ENCODE data around the gene CAP2. TPM values are rescaled to one million over a fixed set of nuclear protein-coding genes. Genes with fewer than 3 reads are reported as not detected.
"Not testable (repeated sequence)": the region's sequence is repeated elsewhere in the genome, so short reads cannot be mapped to it uniquely, and the experiment has no call there.

CAP2 gene
- total RNA-seq, 2 experiments from 2014 or later, result not detected

DNA sequence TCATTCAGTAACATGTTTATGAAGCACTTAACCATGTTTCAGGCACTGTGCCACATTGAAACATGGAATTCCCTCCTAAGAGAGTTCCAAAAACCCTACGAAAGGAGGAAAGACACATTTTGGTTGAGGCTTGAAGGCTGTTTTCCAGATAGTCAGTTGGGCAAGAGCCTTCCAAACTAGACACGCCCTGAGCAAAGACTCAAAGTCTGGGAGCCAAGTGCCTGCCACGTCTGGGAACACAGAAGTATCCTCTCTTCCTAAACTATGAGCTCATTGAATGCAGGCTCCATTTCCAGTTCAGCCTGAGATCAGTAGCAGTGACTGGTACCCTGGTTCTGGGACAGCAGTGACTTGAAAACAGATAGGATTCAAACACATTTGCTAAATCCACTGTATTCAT, 132.2 kb downstream of the CAP2 start:
- ATAC-seq (no peak), DNase-seq (no peak)
- H3K9me3 Mint-ChIP-seq, result no peaks in the 10 kb centered on the region
- H3K27me3 Mint-ChIP-seq, result peaks cover 6% of the 10 kb centered on the region
- POLR2A ChIA-PET, result no interaction called here
- intact Hi-C loops (cut with micrococcal nuclease), result no loop called here
- H3K4me1 Mint-ChIP-seq (ENCODE audit: low read depth), result no peaks in the 10 kb centered on the region
- CTCF ChIA-PET, result interaction anchor here (1.6 kb wide), 1 partner anchor 21 kb away, joined by 5 read pairs; no protein-coding TSS in a partner anchor
- TF ChIP-seq, protein P1, sequence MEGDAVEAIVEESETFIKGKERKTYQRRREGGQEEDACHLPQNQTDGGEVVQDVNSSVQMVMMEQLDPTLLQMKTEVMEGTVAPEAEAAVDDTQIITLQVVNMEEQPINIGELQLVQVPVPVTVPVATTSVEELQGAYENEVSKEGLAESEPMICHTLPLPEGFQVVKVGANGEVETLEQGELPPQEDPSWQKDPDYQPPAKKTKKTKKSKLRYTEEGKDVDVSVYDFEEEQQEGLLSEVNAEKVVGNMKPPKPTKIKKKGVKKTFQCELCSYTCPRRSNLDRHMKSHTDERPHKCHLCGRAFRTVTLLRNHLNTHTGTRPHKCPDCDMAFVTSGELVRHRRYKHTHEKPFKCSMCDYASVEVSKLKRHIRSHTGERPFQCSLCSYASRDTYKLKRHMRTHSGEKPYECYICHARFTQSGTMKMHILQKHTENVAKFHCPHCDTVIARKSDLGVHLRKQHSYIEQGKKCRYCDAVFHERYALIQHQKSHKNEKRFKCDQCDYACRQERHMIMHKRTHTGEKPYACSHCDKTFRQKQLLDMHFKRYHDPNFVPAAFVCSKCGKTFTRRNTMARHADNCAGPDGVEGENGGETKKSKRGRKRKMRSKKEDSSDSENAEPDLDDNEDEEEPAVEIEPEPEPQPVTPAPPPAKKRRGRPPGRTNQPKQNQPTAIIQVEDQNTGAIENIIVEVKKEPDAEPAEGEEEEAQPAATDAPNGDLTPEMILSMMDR (IDR thresholded peaks at IDR 0.05), result no peak
- H3K4me3 Mint-ChIP-seq, result no peak overlapping the region
- H3K36me3 Mint-ChIP-seq (ENCODE audit: low read depth), result no peaks in the 10 kb centered on the region
- no peak overlapping the region for H3K27ac Mint-ChIP-seq

DNA sequence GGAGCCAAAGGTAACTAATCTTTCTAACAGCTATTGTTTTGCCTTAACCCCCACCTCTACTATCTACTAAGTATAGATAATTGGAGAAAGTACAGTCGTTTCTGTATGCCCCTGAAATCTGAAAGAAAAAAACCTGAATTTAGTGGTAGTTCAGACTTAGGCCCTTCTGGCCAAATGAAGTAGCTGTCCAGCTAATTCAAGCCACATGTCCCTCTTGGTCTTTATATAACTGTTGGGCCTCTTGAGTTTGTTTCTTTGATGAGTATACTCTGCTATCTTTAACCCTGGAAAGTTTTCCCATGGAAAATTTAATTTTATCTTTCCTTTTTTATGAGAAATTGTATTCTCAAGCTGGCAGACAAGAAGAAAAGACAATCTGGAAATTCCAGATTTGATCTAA, 133.7 kb downstream of the CAP2 start:
- POLR2A ChIA-PET, result no interaction called here
- Mint-ChIP-seq H3K27ac (no peak overlapping the region), H3K27me3 (peaks cover 9% of the 10 kb centered on the region), H3K4me3 (no peak overlapping the region), H3K4me1 (ENCODE audit: low read depth) (no peaks in the 10 kb centered on the region), H3K9me3 (no peaks in the 10 kb centered on the region), H3K36me3 (ENCODE audit: low read depth) (no peaks in the 10 kb centered on the region)
- ATAC-seq (no peak), DNase-seq (no peak)
- TF ChIP-seq, protein P1 (IDR thresholded peaks at IDR 0.05), result no peak
- CTCF ChIA-PET, result no interaction called here
- intact Hi-C loops (cut with micrococcal nuclease), result no loop called here

DNA sequence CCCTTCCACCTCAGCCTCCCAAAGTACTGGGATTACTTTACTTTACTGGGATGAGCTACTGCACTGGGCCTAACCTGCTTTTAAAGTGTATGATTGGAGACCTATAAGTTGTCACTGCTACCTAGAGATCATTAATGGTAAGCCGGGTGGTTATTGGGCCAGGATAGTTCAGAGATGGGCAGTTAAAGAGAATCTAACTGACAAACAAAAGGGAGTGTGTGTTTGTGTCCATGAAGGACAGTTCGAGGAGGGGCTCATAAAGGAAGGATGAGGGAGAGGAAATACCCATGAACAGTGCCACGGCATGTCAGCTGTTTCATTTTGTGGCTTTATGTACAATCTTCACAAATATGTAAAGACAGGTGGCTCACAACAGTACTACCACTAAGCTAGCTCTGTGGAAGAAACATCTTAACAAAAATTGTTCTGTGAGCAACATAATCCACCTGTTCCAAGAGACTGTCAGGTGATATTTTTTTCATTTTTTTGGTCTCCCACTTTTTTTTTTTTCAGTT, 137.0 kb downstream of the CAP2 start:
- Mint-ChIP-seq H3K4me1 (ENCODE audit: low read depth) (no peaks in the 10 kb centered on the region), H3K27ac (no peak overlapping the region), H3K4me3 (no peak overlapping the region), H3K9me3 (no peaks in the 10 kb centered on the region), H3K36me3 (ENCODE audit: low read depth) (no peaks in the 10 kb centered on the region), H3K27me3 (peaks cover 9% of the 10 kb centered on the region)
- intact Hi-C loops (cut with micrococcal nuclease), result no loop called here
- ATAC-seq, result no peak
- TF ChIP-seq, protein P1 (IDR thresholded peaks at IDR 0.05), result no peak
- DNase-seq, result no peak
- ChIA-PET POLR2A (no interaction called here), CTCF (interaction anchor here (2.2 kb wide), 1 partner anchor 54 kb away, joined by 5 read pairs; no protein-coding TSS in a partner anchor)

DNA sequence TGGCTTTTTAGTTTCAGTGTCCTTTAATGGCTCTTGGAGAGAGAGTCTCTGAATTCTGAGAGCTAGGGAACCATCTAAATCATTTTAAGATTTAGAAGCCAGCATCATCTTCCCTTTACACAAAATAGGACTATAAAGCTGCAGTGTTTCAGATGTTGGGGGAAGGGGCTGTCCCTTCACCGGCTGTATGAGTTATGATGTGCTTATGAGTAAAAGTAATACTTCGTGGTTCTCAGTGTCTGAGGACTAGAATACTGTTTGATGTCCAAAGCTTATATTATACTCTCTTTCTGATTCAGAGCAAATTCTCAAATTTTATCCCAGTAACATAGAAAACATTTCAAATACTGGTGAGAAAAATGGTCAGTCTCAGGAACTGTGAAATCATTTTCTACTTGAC, 143.2 kb downstream of the CAP2 start:
- no peak overlapping the region for H3K27ac Mint-ChIP-seq
- H3K4me3 Mint-ChIP-seq, result no peak overlapping the region
- CTCF ChIA-PET, result interaction anchor here (1.3 kb wide), 1 partner anchor 31 kb away, joined by 3 read pairs; no protein-coding TSS in a partner anchor
- ATAC-seq (peak; percentile 100), DNase-seq (peak; percentile 61)
- H3K36me3 Mint-ChIP-seq (ENCODE audit: low read depth), result no peaks in the 10 kb centered on the region
- TF ChIP-seq, protein P1 (IDR thresholded peaks at IDR 0.05), result no peak
- POLR2A ChIA-PET, result no interaction called here
- H3K9me3 Mint-ChIP-seq, result no peaks in the 10 kb centered on the region
- intact Hi-C loops (cut with micrococcal nuclease), result no loop called here
- H3K4me1 Mint-ChIP-seq (ENCODE audit: low read depth), result peaks cover 4% of the 10 kb centered on the region
- H3K27me3 Mint-ChIP-seq, result peaks cover 18% of the 10 kb centered on the region

DNA sequence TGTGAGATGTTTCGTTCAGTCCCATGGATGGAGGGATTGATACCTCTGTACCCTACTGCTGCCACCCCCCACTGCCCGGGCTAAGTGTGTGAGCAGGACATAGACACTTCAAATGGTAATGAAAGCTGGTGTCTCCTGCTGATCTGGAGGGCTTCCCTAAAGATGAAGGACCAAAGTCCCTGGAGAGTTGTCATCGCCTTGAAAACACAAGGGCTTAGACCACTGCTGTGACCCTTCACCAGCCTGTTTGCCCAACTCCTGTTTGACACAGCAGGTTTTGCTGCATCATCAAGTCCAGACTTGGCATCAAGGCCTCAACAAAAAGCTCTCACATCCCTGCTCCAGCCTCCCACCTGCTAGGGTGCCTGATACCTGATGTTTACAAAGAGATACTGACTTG, 148.8 kb downstream of the CAP2 start:
- intact Hi-C loops (cut with micrococcal nuclease), result no loop called here
- DNase-seq (no peak), ATAC-seq (no peak)
- Mint-ChIP-seq H3K27ac (no peak overlapping the region), H3K4me1 (ENCODE audit: low read depth) (no peaks in the 10 kb centered on the region), H3K27me3 (peaks cover 17% of the 10 kb centered on the region), H3K4me3 (no peak overlapping the region), H3K36me3 (ENCODE audit: low read depth) (no peaks in the 10 kb centered on the region), H3K9me3 (no peaks in the 10 kb centered on the region)
- ChIA-PET CTCF (no interaction called here), POLR2A (no interaction called here)
- TF ChIP-seq, protein P1 (IDR thresholded peaks at IDR 0.05), result no peak

DNA sequence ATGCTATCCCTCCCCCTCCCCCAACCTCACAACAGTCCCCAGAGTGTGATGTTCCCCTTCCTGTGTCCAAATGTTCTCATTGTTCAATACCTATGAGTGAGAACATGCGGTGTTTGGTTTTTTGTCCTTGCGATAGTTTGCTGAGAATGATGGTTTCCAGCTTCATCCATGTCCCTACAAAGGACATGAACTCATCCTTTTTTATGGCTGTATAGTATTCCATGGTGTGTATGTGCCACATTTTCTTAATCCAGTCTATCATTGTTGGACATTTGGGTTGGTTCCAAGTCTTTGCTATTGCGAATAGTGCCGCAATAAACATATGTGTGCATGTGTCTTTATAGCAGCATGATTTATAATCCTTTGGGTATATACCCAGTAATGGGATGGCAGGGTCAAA, 152.3 kb downstream of the CAP2 start:
- peaks cover 11% of the 10 kb centered on the region for H3K27me3 Mint-ChIP-seq
- H3K4me3 Mint-ChIP-seq; H3K27ac Mint-ChIP-seq; intact Hi-C loops (cut with micrococcal nuclease); H3K4me1 Mint-ChIP-seq (ENCODE audit: low read depth); DNase-seq; H3K36me3 Mint-ChIP-seq (ENCODE audit: low read depth); CTCF ChIA-PET; ATAC-seq; POLR2A ChIA-PET; H3K9me3 Mint-ChIP-seq: not testable (repeated sequence)
